ENCODE results near the gene LSM10.

DNA sequence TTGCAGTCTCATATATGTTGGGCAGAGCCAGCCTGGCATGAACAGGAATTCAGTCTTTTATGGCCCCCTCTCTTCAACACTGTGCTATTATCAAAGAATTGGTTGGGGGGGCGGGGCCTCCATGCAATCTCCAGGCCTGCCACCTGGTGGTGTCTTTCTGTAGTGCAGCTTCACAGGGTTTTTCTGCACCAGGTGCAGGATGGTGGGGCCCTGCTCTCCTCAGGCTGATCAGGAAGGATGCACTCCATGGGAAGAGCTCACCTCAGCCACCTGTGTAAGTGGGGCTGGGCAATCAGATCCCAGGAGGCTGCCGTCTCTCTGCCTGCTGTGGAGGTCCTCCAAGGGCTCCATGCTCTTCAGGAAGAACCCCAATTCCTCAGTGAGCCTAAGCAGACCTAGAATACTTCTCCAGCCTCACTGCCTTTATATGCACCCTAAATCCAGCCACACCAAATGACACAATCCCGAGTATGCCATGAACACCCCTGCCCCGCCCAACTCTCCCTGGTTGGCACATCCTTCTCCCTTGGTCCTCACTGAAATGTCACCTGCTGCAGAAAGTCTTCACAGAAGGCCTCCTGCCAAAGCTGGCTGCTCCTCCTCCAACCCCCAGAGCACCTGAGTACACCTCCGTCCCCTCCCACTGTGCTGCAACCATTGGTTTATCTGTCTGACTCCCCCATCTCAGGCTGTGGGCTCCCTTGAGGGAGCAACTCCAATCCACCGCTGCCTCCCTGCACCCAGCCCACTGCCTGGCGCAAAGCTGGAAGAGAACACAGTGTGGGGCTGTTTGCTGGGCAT lies 28.4 kb downstream of the LSM10 start:
- TF ChIP-seq CTCF (IDR thresholded peaks at IDR 0.05) = peak; percentile 89 to 98 (median 92)
- no peak for TF ChIP-seq POLR2A (IDR thresholded peaks at IDR 0.05)
